GM12878 (cell line): ENCODE results near the gene NCLN. TPM values are rescaled to one million over a fixed set of nuclear protein-coding genes. Genes with fewer than 3 reads are reported as not detected.
A peak's percentile ranks its signal among the peaks of the same experiment; 100 is the strongest.

Experiments used
- ATAC-seq: fragments of 200-7000 bp; cut with Tn5 transposase; 3 replicates; pipeline ENCODE4 v1.9.1; 2020; ENCODE audit warnings: mild to moderate bottlenecking, moderate library complexity
- BruUV-seq: library from RNA; stranded (reverse); fragments of 400-500 nt; replicated peaks from 2 replicates; lab custom pipeline; 2021; lab: Mats Ljungman, UMichigan
- CTCF ChIA-PET: fragments of 300-600 bp; sonication (Branson Sonifier 250); formaldehyde crosslinking; extraction: SDS; loops from one replicate; lab custom pipeline; 2021; ENCODE audit warnings: inconsistent platforms; lab: Yijun Ruan, JAX
- POLR2A ChIA-PET: fragments of 350-600 bp; formaldehyde crosslinking; extraction: SDS; loops from one replicate; lab custom pipeline; 2021; ENCODE audit warnings: inconsistent platforms; lab: Charles Lee
- RAD21 ChIA-PET: fragments of 300-600 bp; sonication (Branson Sonifier 250); formaldehyde crosslinking; loops from one replicate; lab custom pipeline; 2023; ENCODE audit warnings: antibody characterized with exemption; ENCODE audit not compliant: unreplicated experiment; lab: Charles Lee
- SMC1A ChIA-PET: fragments of 300-600 bp; sonication (Branson Sonifier 250); formaldehyde crosslinking; loops from one replicate; lab custom pipeline; 2023; ENCODE audit not compliant: unreplicated experiment, uncharacterized antibody; lab: Charles Lee
- DNase-seq: peaks from one replicate; pipeline ENCODE4 v3.0.0-alpha.2; 2011; ENCODE audit warnings: low read depth, low spot score
- FAIRE-seq: peaks from 3 replicates; lab custom pipeline; 2011; peaks lifted over from hg19 to GRCh38; lab: Jason Lieb, UNC
- H2AFZ ChIP-seq: 2 replicates; pipeline ENCODE4 v1.6.0; 2011; ENCODE audit warnings: low read depth, low read length, control low read depth; ENCODE audit not compliant: control insufficient read depth
- H3K27ac ChIP-seq: 2 replicates; pipeline ENCODE4 v1.5.1; 2011; ENCODE audit warnings: control low read depth; ENCODE audit not compliant: control insufficient read depth, insufficient read depth
- H3K27me3 ChIP-seq, 2 experiments: replicated peaks in 1 of 2; 2 replicates each; pipeline versions ENCODE4 v1.6.0 to v1.6.1; 2011; ENCODE audit warnings: low read length in 1 of 2; ENCODE audit not compliant: control insufficient read depth in 2 of 2, insufficient read depth in 2 of 2
- H3K36me3 ChIP-seq, 2 experiments: 2 replicates each; pipeline ENCODE4 v1.5.1; 2011; ENCODE audit warnings: low read length in 1 of 2; ENCODE audit not compliant: control insufficient read depth in 2 of 2, insufficient read depth in 2 of 2
- H3K4me1 ChIP-seq: 2 replicates; pipeline ENCODE4 v1.6.1; 2011; ENCODE audit warnings: mild to moderate bottlenecking, low read length, moderate library complexity, mixed read lengths; ENCODE audit not compliant: control insufficient read depth, insufficient read depth
- H3K4me2 ChIP-seq: 2 replicates; pipeline ENCODE4 v1.6.0; 2011; ENCODE audit warnings: control low read depth; ENCODE audit not compliant: control insufficient read depth, insufficient read depth
- H3K4me3 ChIP-seq: fragments of 200-600 bp; sonication (generic); 2 replicates; pipeline ENCODE4 v1.5.1; 2016
- H3K79me2 ChIP-seq: 2 replicates; pipeline ENCODE4 v1.6.0; 2011; ENCODE audit warnings: low read length; ENCODE audit not compliant: control insufficient read depth, insufficient read depth
- H3K9ac ChIP-seq: 2 replicates; pipeline ENCODE4 v1.8.0; 2011; ENCODE audit warnings: low read length, control low read depth, mixed read lengths; ENCODE audit not compliant: control insufficient read depth, insufficient read depth
- H3K9me3 ChIP-seq: replicated peaks from 3 replicates; pipeline ENCODE4 v1.5.1; 2011; ENCODE audit warnings: mild to moderate bottlenecking, low read length; ENCODE audit not compliant: control insufficient read depth, insufficient read depth
- H4K20me1 ChIP-seq: 2 replicates; pipeline ENCODE4 v1.6.0; 2011; ENCODE audit not compliant: control insufficient read depth, insufficient read depth
- ASH2L ChIP-seq: fragments of 300-600, 200-600 bp; sonication (generic); IDR thresholded peaks from 2 replicates; pipeline ENCODE4 v1.6.1; 2017; ENCODE audit warnings: low read depth, mild to moderate bottlenecking, borderline replicate concordance
- ATF2 ChIP-seq: IDR thresholded peaks from 2 replicates; pipeline ENCODE4 v1.6.1; 2012; ENCODE audit warnings: low read length, inconsistent platforms
- BACH1 ChIP-seq: fragments of 450-650 bp; IDR thresholded peaks from 2 replicates; pipeline ENCODE4 v1.6.1; 2017; ENCODE audit warnings: mild to moderate bottlenecking, borderline replicate concordance
- IRF3 ChIP-seq: fragments of 450-650 bp; IDR thresholded peaks from 2 replicates; pipeline ENCODE4 v1.6.1; 2014; ENCODE audit warnings: mild to moderate bottlenecking
- MEF2B ChIP-seq: fragments of 450-650 bp; IDR thresholded peaks from 2 replicates; pipeline ENCODE4 v1.6.1; 2018; ENCODE audit warnings: mild to moderate bottlenecking, moderate library complexity; ENCODE audit not compliant: partially characterized antibody, poor library complexity, severe bottlenecking
- MXI1 ChIP-seq: fragments of 150-350 bp; IDR thresholded peaks from 2 replicates; pipeline ENCODE4 v1.6.1; 2011; ENCODE audit warnings: low read depth, mild to moderate bottlenecking, inconsistent platforms, low read length, improper control_type of control experiment
- NRF1 ChIP-seq: conservative IDR thresholded peaks from 2 replicates; pipeline ENCODE4 v1.6.1; 2011; ENCODE audit warnings: mild to moderate bottlenecking, low read depth, low read length, improper control_type of control experiment
- SKIL ChIP-seq: fragments of 450-650 bp; IDR thresholded peaks from 2 replicates; pipeline ENCODE4 v1.6.1; 2017; ENCODE audit warnings: mild to moderate bottlenecking, low read depth, inconsistent platforms; ENCODE audit not compliant: poor library complexity, severe bottlenecking
- SMARCA5 ChIP-seq: fragments of 450-650 bp; IDR thresholded peaks from 2 replicates; pipeline ENCODE4 v1.6.1; 2017; ENCODE audit warnings: mild to moderate bottlenecking
- TAF1 ChIP-seq: IDR thresholded peaks from 2 replicates; pipeline ENCODE4 v1.6.1; 2011; ENCODE audit warnings: mild to moderate bottlenecking, low read depth, low read length, borderline replicate concordance
- WRNIP1 ChIP-seq: IDR thresholded peaks from 2 replicates; pipeline ENCODE4 v1.6.1; 2011; ENCODE audit warnings: low read depth, low read length, improper control_type of control experiment, borderline replicate concordance
- ZNF384 ChIP-seq: IDR thresholded peaks from 2 replicates; pipeline ENCODE4 v1.6.1; 2012; ENCODE audit warnings: low read depth, mild to moderate bottlenecking, low read length, improper control_type of control experiment, borderline replicate concordance
- in situ Hi-C: fragments of 300-500 bp; cut with MboI; formaldehyde crosslinking; loops from 9 replicates; pipeline ENCODE4 v1.14.3; 2018; ENCODE audit warnings: mixed read lengths
- intact Hi-C: fragments of 100-400 bp; cut with micrococcal nuclease; formaldehyde crosslinking; loops from one replicate; pipeline ENCODE4 v1.14.2; 2022; ENCODE audit not compliant: unreplicated experiment
- polyA plus RNA-seq, 11 experiments: library from polyadenylated mRNA; depleted of rRNA in 4 of 11; unstranded in 6 of 11; stranded (reverse) in 5 of 11; fragments of >200 nt; fragmentation: Nextera tagmentation in 4 of 11; fragmentation: Illumina TruSeq in 1 of 11; extraction: Ambion mirVana in 4 of 11; extraction: Trizol in 1 of 11; gene quantifications; 1 replicate in 1 of 11; 2 replicates in 10 of 11; pipeline versions ENCODE4 v1.2.1 to v1.2.3, GENCODE V29; 2011 to 2016; ENCODE audit warnings: inconsistent platforms in 2 of 11, missing spikeins in 2 of 11, low read depth in 1 of 11
- total RNA-seq, 4 experiments: library from RNA; depleted of rRNA in 3 of 4; stranded (reverse); fragments of >200 nt in 3 of 4; fragmentation: Illumina TruSeq in 1 of 4; extraction: Trizol in 1 of 4; gene quantifications; 2 replicates each; pipeline versions ENCODE4 v1.2.1 to v1.2.3, GENCODE V29; 2013 to 2021
- TF ChIP-seq, protein P1 (sequence below): fragments of 450-650 bp; formaldehyde crosslinking; IDR thresholded peaks from 2 replicates; pipeline ENCODE4 v1.4.0; 2020; ENCODE audit warnings: mild to moderate bottlenecking, moderate library complexity

The NCLN gene
- total and polyA plus RNA-seq, 10 of the 15 experiments (the other 5 are each of a cell fraction or from before 2014, with no cell fraction given): 2.2 to 79.1 (median 36.0) TPM

DNA sequence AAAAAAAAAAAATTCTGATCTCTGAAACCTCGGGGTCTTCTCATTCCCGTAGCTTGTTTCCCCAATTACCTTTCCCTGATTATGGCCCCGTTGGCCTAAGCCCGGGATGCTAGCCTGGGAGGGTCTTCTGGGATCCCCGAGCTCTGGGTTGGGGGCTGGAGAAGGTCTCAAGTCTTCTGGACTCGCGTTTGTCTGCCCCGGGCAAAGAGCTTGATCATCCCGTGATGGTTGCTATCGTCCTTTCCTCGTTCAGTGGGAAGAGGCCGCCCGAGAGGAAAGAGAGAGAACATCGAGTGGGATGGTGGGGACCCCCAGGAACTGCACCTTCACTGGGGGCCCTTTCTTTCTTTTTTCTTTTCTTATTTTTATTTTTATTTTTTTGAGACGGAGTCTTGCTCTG, 47.5 kb upstream of the NCLN start (continued):
- no peak for TF ChIP-seq ZNF384

- Histone ChIP-seq H3K4me2 (peak overlapping the region; percentile 2; the same call in 1 of the 2 replicates), H4K20me1 (no peaks in the 10 kb centered on the region), H3K36me3 (no peaks in the 10 kb centered on the region; a peak in 1 of 4 replicates), H3K79me2 (peaks cover 15% of the 10 kb centered on the region), H3K9ac (no peak overlapping the region), H3K9me3 (no peaks in the 10 kb centered on the region; the same call in 2 of the 3 replicates), H3K4me3 (no peak overlapping the region), H3K4me1 (peaks cover 11% of the 10 kb centered on the region), H2AFZ (no peak overlapping the region), H3K27me3 (no peaks in the 10 kb centered on the region), H3K27ac (no peak overlapping the region)
- intact Hi-C loops (no loop called here), in situ Hi-C loops (no loop called here)
- ATAC-seq (peak; percentile 50), DNase-seq (no peak), FAIRE-seq (no peak)
- BruUV-seq: TSS peak; percentile 26
- POLR2A ChIA-PET: interaction anchor here (0.8 to 1.1 kb wide), 3 partner anchors 11 to 17 kb away, joined by 3 to 12 read pairs (median 4); no protein-coding TSS in a partner anchor
- SMC1A ChIA-PET: interaction anchor here (1.4 to 2.2 kb wide), 3 partner anchors 11 to 16 kb away, joined by 4 to 9 read pairs (median 4); no protein-coding TSS in a partner anchor
- CTCF ChIA-PET: interaction anchor here (1.6 to 8.9 kb wide), 4 partner anchors 10 to 65 kb away, joined by 4 to 117 read pairs (median 30); no protein-coding TSS in a partner anchor
- RAD21 ChIA-PET: interaction anchor here (0.8 to 1.3 kb wide), 2 partner anchors 11 to 16 kb away, joined by 3 to 4 read pairs; no protein-coding TSS in a partner anchor
- TF ChIP-seq MXI1: no peak
- TF ChIP-seq WRNIP1: no peak
- no peak for TF ChIP-seq ATF2
- no peak for TF ChIP-seq TAF1
- TF ChIP-seq IRF3: no peak
- TF ChIP-seq SKIL: no peak
- TF ChIP-seq SMARCA5: 0 out of 2 replicates have a peak, but pooled peaks have one; percentile 32
- no peak for TF ChIP-seq ASH2L
- TF ChIP-seq, protein P1, sequence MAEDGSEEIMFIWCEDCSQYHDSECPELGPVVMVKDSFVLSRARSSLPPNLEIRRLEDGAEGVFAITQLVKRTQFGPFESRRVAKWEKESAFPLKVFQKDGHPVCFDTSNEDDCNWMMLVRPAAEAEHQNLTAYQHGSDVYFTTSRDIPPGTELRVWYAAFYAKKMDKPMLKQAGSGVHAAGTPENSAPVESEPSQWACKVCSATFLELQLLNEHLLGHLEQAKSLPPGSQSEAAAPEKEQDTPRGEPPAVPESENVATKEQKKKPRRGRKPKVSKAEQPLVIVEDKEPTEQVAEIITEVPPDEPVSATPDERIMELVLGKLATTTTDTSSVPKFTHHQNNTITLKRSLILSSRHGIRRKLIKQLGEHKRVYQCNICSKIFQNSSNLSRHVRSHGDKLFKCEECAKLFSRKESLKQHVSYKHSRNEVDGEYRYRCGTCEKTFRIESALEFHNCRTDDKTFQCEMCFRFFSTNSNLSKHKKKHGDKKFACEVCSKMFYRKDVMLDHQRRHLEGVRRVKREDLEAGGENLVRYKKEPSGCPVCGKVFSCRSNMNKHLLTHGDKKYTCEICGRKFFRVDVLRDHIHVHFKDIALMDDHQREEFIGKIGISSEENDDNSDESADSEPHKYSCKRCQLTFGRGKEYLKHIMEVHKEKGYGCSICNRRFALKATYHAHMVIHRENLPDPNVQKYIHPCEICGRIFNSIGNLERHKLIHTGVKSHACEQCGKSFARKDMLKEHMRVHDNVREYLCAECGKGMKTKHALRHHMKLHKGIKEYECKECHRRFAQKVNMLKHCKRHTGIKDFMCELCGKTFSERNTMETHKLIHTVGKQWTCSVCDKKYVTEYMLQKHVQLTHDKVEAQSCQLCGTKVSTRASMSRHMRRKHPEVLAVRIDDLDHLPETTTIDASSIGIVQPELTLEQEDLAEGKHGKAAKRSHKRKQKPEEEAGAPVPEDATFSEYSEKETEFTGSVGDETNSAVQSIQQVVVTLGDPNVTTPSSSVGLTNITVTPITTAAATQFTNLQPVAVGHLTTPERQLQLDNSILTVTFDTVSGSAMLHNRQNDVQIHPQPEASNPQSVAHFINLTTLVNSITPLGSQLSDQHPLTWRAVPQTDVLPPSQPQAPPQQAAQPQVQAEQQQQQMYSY: no peak
- TF ChIP-seq NRF1: no peak
- TF ChIP-seq BACH1: no peak
- peak; percentile 33 for TF ChIP-seq MEF2B
These were observed 45.1 kb upstream of the NCLN start for GRCh38 chr19:3140667-3141038.
